ENCODE data around the gene ST3GAL2. TPM values are rescaled to one million over a fixed set of nuclear protein-coding genes. Genes with fewer than 3 reads are reported as not detected.

The ST3GAL2 gene
- total and polyA plus RNA-seq, 9 of the 15 experiments (the other 6 are each of a cell fraction or from before 2014, with no cell fraction given): 1.5 to 108 (median 34.3) TPM

DNA sequence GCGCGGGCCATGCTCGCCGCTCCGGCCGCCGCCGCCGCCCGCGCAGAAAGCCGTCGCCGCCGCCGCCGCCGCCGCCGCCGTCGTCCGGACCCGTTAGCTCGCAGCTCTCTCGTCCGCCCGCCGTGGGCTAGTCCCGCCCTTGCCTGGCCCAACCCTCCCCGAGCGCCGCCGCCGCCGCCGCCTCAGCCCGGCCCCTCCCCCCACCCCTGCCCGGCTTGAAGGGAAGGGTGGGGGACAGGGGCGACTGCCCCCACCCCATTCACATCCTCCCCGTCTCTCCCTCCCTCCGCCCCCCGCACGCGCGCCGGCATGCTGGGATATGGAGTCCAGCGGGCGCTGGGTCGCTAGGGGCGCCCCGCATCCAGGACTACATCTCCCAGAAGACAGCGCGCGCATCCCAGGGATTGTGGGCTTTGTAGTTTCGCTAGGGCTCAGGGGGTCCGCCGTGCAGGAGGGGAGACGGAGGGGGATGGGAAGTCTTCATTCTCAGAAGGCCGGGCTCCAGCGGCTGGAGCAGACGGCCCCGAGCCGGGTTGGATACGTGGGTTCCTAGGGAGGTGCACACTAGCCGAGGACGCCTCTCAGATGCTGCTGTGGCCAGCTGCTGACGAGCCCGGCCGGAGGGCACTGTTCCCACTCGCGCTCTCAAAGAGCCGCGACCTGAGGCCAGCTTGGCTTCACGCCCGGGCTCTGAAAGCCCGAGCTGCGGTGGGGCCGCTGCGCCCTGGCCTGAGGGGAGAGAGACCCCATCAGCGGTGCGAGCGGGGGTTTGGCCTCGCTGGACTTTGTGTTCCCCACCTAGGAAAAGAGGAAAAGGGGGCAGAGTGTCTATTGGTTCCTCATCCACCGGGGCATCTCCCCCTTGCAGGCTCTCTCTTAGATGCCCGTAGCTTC, at the start of gene ST3GAL2 (continued):
- TF ChIP-seq GATAD2B (IDR thresholded peaks at IDR 0.05; ENCODE audit: borderline replicate concordance): 0 out of 2 replicates have a peak, but pooled peaks have one; percentile 33
- no peak for TF ChIP-seq SMARCE1 (IDR thresholded peaks at IDR 0.05)
- TF ChIP-seq HCFC1 (IDR thresholded peaks at IDR 0.05; ENCODE audit: low read depth, low read length): peak; percentile 99
- 0 out of 2 replicates have a peak, but pooled peaks have one; percentile 20 for TF ChIP-seq GTF2F1 (IDR thresholded peaks at IDR 0.05; ENCODE audit: low read depth, low read length)
- peak; percentile 67; the same call in 1 of the 2 replicates for TF ChIP-seq KLF13 (tag; IDR thresholded peaks at IDR 0.05; ENCODE audit: borderline replicate concordance, low read depth)
- peak; percentile 60 to 93; a peak in 2 of 4 replicates for TF ChIP-seq TEAD1 (CRISPR knock-in tag; IDR thresholded peaks at IDR 0.05)
- TF ChIP-seq, protein P1, sequence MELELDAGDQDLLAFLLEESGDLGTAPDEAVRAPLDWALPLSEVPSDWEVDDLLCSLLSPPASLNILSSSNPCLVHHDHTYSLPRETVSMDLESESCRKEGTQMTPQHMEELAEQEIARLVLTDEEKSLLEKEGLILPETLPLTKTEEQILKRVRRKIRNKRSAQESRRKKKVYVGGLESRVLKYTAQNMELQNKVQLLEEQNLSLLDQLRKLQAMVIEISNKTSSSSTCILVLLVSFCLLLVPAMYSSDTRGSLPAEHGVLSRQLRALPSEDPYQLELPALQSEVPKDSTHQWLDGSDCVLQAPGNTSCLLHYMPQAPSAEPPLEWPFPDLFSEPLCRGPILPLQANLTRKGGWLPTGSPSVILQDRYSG (tag; conservative IDR thresholded peaks at IDR 0.05; ENCODE audit: low read depth): peak; percentile 80; the same call in 1 of the 2 replicates
- TF ChIP-seq, protein P2, sequence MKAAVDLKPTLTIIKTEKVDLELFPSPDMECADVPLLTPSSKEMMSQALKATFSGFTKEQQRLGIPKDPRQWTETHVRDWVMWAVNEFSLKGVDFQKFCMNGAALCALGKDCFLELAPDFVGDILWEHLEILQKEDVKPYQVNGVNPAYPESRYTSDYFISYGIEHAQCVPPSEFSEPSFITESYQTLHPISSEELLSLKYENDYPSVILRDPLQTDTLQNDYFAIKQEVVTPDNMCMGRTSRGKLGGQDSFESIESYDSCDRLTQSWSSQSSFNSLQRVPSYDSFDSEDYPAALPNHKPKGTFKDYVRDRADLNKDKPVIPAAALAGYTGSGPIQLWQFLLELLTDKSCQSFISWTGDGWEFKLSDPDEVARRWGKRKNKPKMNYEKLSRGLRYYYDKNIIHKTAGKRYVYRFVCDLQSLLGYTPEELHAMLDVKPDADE (conservative IDR thresholded peaks at IDR 0.05; ENCODE audit: control insufficient read depth, low read depth, low read length): peak; percentile 100
- TF ChIP-seq, protein P3, sequence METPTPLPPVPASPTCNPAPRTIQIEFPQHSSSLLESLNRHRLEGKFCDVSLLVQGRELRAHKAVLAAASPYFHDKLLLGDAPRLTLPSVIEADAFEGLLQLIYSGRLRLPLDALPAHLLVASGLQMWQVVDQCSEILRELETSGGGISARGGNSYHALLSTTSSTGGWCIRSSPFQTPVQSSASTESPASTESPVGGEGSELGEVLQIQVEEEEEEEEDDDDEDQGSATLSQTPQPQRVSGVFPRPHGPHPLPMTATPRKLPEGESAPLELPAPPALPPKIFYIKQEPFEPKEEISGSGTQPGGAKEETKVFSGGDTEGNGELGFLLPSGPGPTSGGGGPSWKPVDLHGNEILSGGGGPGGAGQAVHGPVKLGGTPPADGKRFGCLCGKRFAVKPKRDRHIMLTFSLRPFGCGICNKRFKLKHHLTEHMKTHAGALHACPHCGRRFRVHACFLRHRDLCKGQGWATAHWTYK (CRISPR knock-in tag; IDR thresholded peaks at IDR 0.05): peak; percentile 95
- TF ChIP-seq CCNT2 (IDR thresholded peaks at IDR 0.05; ENCODE audit: borderline replicate concordance, extremely low read depth, insufficient read length, low read depth, low read length): peak; percentile 60
- no peak for TF ChIP-seq BRCA1 (IDR thresholded peaks at IDR 0.05)
- TF ChIP-seq BRCA1 (CRISPR knock-in tag; IDR thresholded peaks at IDR 0.05): no peak
- TF ChIP-seq SP2 (IDR thresholded peaks at IDR 0.05; ENCODE audit: extremely low read depth, low read depth, low read length, poor library complexity, severe bottlenecking): no peak
- TF ChIP-seq SP1 (CRISPR knock-in tag; IDR thresholded peaks at IDR 0.05): peak; percentile 76; the same call in 1 of the 2 replicates
- peak; percentile 89 for TF ChIP-seq BCL6 (CRISPR knock-in tag; IDR thresholded peaks at IDR 0.05)
- TF ChIP-seq, protein P4, sequence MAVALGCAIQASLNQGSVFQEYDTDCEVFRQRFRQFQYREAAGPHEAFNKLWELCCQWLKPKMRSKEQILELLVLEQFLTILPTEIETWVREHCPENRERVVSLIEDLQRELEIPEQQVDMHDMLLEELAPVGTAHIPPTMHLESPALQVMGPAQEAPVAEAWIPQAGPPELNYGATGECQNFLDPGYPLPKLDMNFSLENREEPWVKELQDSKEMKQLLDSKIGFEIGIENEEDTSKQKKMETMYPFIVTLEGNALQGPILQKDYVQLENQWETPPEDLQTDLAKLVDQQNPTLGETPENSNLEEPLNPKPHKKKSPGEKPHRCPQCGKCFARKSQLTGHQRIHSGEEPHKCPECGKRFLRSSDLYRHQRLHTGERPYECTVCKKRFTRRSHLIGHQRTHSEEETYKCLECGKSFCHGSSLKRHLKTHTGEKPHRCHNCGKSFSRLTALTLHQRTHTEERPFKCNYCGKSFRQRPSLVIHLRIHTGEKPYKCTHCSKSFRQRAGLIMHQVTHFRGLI (CRISPR knock-in tag; IDR thresholded peaks at IDR 0.05): 0 out of 2 replicates have a peak, but pooled peaks have one; percentile 55
- TF ChIP-seq, protein P5, sequence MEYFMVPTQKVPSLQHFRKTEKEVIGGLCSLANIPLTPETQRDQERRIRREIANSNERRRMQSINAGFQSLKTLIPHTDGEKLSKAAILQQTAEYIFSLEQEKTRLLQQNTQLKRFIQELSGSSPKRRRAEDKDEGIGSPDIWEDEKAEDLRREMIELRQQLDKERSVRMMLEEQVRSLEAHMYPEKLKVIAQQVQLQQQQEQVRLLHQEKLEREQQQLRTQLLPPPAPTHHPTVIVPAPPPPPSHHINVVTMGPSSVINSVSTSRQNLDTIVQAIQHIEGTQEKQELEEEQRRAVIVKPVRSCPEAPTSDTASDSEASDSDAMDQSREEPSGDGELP (CRISPR knock-in tag; IDR thresholded peaks at IDR 0.05; ENCODE audit: borderline replicate concordance): peak; percentile 89
- TF ChIP-seq SMAD4 (CRISPR knock-in tag; conservative IDR thresholded peaks at IDR 0.05): peak; percentile 87

Data from K562 (cell line).